GM12875 (cell line): ENCODE data around the gene KLHL22.

Experiments used
- H3K4me3 ChIP-seq: one replicate; pipeline ENCODE4 v1.5.1; 2011; ENCODE audit warnings: low read depth, low read length, control low read depth
- TF ChIP-seq, protein P1 (sequence below): IDR thresholded peaks from 2 replicates; pipeline ENCODE4 v1.5.1; 2011; ENCODE audit warnings: low read depth, mild to moderate bottlenecking, control low read depth, inconsistent platforms, low read length, moderate library complexity, borderline replicate concordance; ENCODE audit not compliant: insufficient read depth

KLHL22 gene

DNA sequence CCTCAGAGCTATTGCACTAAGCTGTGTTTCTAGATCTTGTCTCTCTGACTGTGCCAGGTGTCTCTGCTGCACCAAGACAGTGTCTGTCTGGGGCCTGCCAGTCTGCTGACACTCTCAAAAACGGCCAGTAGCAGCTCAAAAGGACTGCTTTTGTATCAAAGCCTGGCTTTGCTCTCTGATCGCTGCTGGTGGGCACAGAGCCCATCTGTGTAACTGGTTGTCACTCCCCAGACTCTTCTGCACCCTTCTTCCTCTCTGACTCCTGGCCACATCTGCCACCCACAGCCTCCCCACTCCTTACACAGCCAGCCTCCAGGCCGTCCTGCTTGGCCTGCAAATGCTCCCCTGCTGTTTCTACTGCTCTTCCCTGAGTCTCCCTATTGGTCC lies 38.3 kb upstream of the KLHL22 start:
- H3K4me3 ChIP-seq: no peak overlapping the region
- TF ChIP-seq, protein P1, sequence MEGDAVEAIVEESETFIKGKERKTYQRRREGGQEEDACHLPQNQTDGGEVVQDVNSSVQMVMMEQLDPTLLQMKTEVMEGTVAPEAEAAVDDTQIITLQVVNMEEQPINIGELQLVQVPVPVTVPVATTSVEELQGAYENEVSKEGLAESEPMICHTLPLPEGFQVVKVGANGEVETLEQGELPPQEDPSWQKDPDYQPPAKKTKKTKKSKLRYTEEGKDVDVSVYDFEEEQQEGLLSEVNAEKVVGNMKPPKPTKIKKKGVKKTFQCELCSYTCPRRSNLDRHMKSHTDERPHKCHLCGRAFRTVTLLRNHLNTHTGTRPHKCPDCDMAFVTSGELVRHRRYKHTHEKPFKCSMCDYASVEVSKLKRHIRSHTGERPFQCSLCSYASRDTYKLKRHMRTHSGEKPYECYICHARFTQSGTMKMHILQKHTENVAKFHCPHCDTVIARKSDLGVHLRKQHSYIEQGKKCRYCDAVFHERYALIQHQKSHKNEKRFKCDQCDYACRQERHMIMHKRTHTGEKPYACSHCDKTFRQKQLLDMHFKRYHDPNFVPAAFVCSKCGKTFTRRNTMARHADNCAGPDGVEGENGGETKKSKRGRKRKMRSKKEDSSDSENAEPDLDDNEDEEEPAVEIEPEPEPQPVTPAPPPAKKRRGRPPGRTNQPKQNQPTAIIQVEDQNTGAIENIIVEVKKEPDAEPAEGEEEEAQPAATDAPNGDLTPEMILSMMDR: no peak

DNA sequence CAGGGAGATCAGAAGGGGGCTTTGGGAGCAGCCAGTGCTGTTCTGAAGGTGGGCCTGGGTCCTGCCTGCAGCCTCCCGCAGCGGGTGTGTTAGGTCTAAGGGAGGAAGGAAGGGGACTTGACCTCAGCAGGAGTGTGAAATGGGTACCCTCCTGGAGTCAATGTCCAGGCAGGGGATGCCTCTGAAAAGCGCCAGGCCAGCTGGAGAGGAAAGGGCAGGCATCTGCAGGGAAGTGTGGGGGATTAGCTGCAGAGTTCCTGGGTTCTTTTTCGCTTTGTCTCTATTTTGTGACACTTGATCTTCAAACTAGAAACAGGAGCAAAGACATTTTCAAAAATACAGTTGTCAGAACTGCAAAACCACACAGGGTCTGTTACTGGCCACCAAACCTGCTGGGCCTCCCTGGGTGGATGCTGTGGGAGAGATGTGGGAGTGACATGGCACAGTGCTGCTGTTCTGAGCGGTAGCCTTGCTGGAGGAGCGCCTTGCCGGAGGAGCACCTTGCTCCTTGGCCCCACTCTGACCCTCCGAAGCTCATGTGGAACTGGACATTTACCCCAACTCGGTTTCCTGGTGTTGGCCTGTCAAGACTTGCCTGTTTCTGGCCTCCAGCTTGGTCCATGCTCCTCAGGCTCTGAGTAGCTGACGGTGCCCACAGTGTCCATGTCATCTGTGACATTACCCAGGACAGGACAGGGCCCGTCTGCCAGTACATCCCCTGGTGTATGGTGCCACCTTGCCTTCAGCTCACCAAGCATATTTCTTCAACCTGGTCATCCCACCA lies 37.7 kb upstream of the KLHL22 start:
- no peak overlapping the region for H3K4me3 ChIP-seq
- TF ChIP-seq, protein P1: no peak

DNA sequence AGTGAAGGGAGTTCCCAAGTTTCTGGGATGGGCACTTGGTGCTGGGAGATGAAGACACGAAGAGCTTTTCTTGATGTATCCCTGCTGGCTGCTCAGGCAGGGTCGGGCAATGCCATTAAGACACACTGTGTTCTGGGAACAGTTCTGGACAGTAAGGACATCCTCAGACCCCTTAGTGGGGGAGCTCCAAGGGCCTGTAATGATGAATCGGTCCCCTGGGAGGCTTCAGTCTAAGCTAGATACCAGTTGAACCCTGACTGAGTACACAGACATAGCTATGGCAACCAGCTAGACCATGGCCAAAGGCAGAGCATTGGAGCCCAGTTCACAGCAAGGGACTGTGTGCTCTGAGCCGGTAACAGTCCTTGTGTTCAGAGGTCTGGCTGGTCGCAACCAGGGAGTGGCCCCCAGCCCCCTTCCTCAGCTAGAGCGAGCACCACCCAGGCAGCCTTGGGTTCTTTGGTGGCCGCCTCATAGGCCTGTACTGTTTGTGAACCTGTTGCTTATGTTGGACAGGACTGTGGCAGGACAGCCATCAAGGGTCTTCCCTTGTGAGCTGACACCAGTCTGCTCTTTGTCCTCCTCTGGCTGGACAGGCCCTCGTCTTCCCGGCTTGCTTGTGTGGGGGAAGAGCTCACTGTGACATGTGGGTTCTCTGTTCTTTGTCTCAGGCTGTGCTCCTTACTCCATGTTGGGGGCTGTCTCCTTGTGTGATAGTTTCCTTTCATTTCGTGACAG lies 36.8 kb upstream of the KLHL22 start:
- TF ChIP-seq, protein P1: no peak

DNA sequence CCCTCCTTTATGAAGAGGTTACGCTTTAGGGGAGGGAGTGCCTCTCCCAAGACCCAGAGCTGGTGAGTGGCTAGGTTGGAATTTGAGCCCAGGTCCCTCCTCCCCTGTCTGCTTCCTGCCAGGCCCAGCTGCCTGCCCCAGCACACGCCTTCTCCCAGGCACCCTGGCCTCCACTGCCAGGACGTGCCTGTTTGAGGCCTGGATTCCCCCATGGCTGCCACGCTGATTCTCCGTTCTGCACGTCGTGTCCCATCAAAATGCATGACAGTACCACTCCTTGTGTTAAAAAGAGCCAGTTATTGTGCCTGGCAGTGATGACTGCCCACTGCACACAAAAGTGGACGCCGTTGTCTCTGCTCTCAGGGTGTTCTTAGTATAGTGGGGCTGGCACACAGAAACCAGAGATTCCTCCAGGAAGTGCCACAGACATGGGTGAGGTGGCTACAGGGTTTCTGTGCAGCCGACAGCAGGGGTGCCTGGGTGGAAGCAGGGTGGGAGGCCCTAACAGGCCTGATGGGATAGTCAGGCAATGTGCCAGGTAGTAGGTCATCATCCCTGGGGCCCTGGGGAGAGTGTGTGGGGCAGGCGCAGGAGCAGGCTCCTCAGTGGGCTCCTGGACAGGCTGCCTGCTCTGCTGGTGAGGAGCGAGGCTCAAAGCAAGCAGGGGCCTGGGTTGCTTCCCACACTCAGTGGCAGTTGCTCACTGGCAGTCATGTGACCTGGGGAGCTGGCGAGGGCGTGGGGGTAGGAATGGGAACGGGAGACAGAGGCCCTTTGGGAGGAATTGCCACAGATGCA lies 36.0 kb upstream of the KLHL22 start:
- TF ChIP-seq, protein P1: no peak
- H3K4me3 ChIP-seq: no peak overlapping the region

More for the DNA sequence above, 36.8 kb upstream of the KLHL22 start:
- H3K4me3 ChIP-seq: no peak overlapping the region

DNA sequence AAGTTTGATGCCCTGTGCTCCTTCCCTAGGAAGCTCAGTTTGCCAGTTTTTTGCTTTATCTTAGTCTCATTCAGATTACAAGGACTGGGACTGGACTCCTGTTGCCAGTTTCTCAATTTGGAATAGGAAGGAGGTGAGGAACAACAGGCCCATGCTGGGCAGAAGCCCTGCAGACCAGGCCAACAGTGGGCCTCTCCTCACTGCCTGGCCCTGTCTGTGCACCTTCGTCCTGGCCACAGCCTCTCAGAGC lies 35.5 kb upstream of the KLHL22 start:
- H3K4me3 ChIP-seq: no peak overlapping the region
- TF ChIP-seq, protein P1: no peak

DNA sequence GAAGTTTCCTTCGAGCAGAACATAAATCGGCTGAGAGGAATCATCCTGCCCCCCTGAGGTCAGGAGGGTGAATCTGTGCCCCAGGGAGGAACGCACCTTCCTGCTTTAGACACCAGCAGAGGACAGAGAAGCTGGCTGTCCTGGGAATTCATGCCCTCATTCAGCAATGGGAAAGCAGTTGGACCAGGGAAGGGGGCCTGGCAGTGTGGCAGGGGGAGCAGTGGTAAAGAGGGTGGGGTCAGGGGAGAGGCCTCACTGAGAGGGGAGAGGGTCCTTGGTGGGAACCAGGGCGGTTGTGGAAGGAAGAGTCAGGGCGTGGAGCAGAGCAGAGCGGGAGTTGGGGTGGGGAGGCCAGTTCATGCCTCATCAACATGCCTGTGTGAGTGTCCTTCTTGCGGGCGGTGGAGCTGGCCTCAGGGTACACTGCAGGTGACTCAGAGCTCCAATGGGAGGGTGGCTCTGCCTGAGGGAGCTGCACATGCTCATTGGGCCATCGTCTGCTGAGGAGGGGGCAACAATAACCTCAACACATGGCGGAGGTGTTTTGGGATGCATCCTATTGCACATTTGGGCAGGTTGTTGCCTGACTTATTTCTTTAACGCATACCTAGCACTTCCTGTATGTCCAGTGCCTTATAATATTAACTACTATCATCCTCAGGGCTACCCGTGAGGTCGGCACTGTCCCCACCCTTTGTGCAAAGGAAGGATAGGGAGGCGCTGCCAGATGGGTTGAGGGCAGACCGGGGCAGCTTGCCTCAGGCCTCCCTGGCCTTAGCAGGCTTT lies 35.0 kb upstream of the KLHL22 start:
- no peak overlapping the region for H3K4me3 ChIP-seq
- TF ChIP-seq, protein P1: no peak
